K562 (cell line): ENCODE results near the gene ERBB3. TPM values are rescaled to one million over a fixed set of nuclear protein-coding genes. Genes with fewer than 3 reads are reported as not detected.

Experiments
- ARID3A ChIP-seq: IDR thresholded peaks from 2 replicates; pipeline ENCODE4 v1.6.1; 2012; ENCODE audit warnings: low read depth, low read length, improper control_type of control experiment, borderline replicate concordance
- ARNT ChIP-seq, 2 experiments: fragments of 450-650 bp; IDR thresholded peaks; 2 replicates each; pipeline ENCODE4 v1.6.1; 2016; ENCODE audit warnings: mild to moderate bottlenecking in 1 of 2
- E2F3 ChIP-seq: fragments of 250-450 bp; sonication (Bioruptor Pico); IDR thresholded peaks from 2 replicates; pipeline ENCODE4 v1.4.0; 2020; ENCODE audit warnings: mild to moderate bottlenecking
- FOXO4 ChIP-seq: fragments of 450-650 bp; formaldehyde crosslinking; IDR thresholded peaks from 2 replicates; pipeline ENCODE4 v1.4.0; 2020; ENCODE audit warnings: mild to moderate bottlenecking, moderate library complexity
- GATA2 ChIP-seq: sonication (generic); formaldehyde crosslinking; IDR thresholded peaks from 2 replicates; pipeline ENCODE4 v1.4.0; 2020; ENCODE audit warnings: mild to moderate bottlenecking, missing genetic modification reagents
- HDAC6 ChIP-seq: IDR thresholded peaks from 2 replicates; pipeline ENCODE4 v1.6.1; 2012; ENCODE audit warnings: low read depth, mild to moderate bottlenecking, control low read depth, inconsistent platforms, low read length, moderate library complexity
- HOXB6 ChIP-seq: fragments of 250-450 bp; sonication (Bioruptor Pico); IDR thresholded peaks from 2 replicates; pipeline ENCODE4 v1.5.1; 2022; ENCODE audit warnings: mild to moderate bottlenecking, borderline replicate concordance
- NCOA2 ChIP-seq, 2 experiments: fragments of 450-650 bp; IDR thresholded peaks; 2 replicates each; pipeline ENCODE4 v1.6.1; 2018; ENCODE audit warnings: mild to moderate bottlenecking in 2 of 2, moderate library complexity in 1 of 2; ENCODE audit not compliant: partially characterized antibody in 2 of 2
- POLR2G ChIP-seq: fragments of 200-400 bp; formaldehyde crosslinking; IDR thresholded peaks from 2 replicates; pipeline ENCODE4 v1.6.1; 2017; ENCODE audit warnings: low read depth, mild to moderate bottlenecking, antibody characterized with exemption, low read length, moderate library complexity
- POLR2H ChIP-seq: IDR thresholded peaks from 2 replicates; pipeline ENCODE4 v1.6.1; 2016; ENCODE audit warnings: missing genetic modification characterization, low read depth, mild to moderate bottlenecking, control low read depth, missing compliant biosample characterization, moderate library complexity
- RBM34 ChIP-seq: fragments of 200-400 bp; formaldehyde crosslinking; IDR thresholded peaks from 2 replicates; pipeline ENCODE4 v1.6.1; 2018; ENCODE audit warnings: low read length, borderline replicate concordance; ENCODE audit not compliant: insufficient read depth
- RBM39 ChIP-seq: fragments of 200-400 bp; formaldehyde crosslinking; optimal IDR thresholded peaks from 2 replicates; pipeline ENCODE3; 2018; ENCODE audit warnings: low read depth, low read length
- RFX5 ChIP-seq: IDR thresholded peaks from 2 replicates; pipeline ENCODE4 v1.6.1; 2011; ENCODE audit warnings: low read depth, mild to moderate bottlenecking, improper control_type of control experiment, low read length
- SIX5 ChIP-seq, 2 experiments: IDR thresholded peaks; 2 replicates each; pipeline ENCODE4 v1.6.1; 2011; ENCODE audit warnings: low read length in 2 of 2, borderline replicate concordance in 1 of 2, low read depth in 1 of 2, mild to moderate bottlenecking in 1 of 2, moderate library complexity in 1 of 2; ENCODE audit not compliant: insufficient read depth in 1 of 2
- SLC30A9 ChIP-seq: fragments of 250-450 bp; sonication (Bioruptor Pico); IDR thresholded peaks from 2 replicates; pipeline ENCODE4 v1.8.0; 2022; ENCODE audit warnings: mild to moderate bottlenecking, moderate library complexity
- SMAD4 ChIP-seq: fragments of 250-450 bp; sonication (Bioruptor Pico); conservative IDR thresholded peaks from 2 replicates; pipeline ENCODE4 v1.8.0; 2021; ENCODE audit warnings: inconsistent platforms, mild to moderate bottlenecking, moderate library complexity
- SMARCA5 ChIP-seq: fragments of 450-650 bp; IDR thresholded peaks from 2 replicates; pipeline ENCODE4 v1.6.1; 2016
- STAT5A ChIP-seq: IDR thresholded peaks from 2 replicates; pipeline ENCODE4 v1.6.1; 2012; ENCODE audit warnings: low read length, inconsistent platforms, borderline replicate concordance
- TRIM24 ChIP-seq, 2 experiments: fragments of 450-650 bp; IDR thresholded peaks; 2 replicates each; pipeline ENCODE4 v1.6.1; 2016
- ZBTB26 ChIP-seq: fragments of 450-650 bp; formaldehyde crosslinking; IDR thresholded peaks from 2 replicates; pipeline ENCODE4 v1.4.0; 2022; ENCODE audit warnings: missing genetic modification characterization
- ZFP36 ChIP-seq: fragments of 150-350 bp; IDR thresholded peaks from 2 replicates; pipeline ENCODE4 v1.6.1; 2018; ENCODE audit warnings: low read length, low read depth; ENCODE audit not compliant: partially characterized antibody
- ZNF133 ChIP-seq: fragments of 250-450 bp; sonication (Bioruptor Pico); IDR thresholded peaks from 2 replicates; pipeline ENCODE4 v1.4.0; 2020; ENCODE audit warnings: mild to moderate bottlenecking
- ZNF165 ChIP-seq: fragments of 250-450 bp; sonication (Bioruptor Pico); IDR thresholded peaks from 2 replicates; pipeline ENCODE4 v1.4.0; 2020; ENCODE audit warnings: borderline replicate concordance
- ZNF217 ChIP-seq: sonication (generic); formaldehyde crosslinking; IDR thresholded peaks from 2 replicates; pipeline ENCODE4 v1.8.0; 2022; ENCODE audit warnings: mild to moderate bottlenecking, missing genetic modification reagents
- ZNF354B ChIP-seq: fragments of 250-450 bp; sonication (Bioruptor Pico); IDR thresholded peaks from 2 replicates; pipeline ENCODE4 v1.4.0; 2020
- ZNF695 ChIP-seq: fragments of 450-650 bp; formaldehyde crosslinking; IDR thresholded peaks from 2 replicates; pipeline ENCODE4 v1.4.0; 2020; ENCODE audit warnings: mild to moderate bottlenecking, moderate library complexity
- ZNF707 ChIP-seq: fragments of 250-450 bp; sonication (Bioruptor Pico); conservative IDR thresholded peaks from 2 replicates; pipeline ENCODE4 v1.8.0; 2022; ENCODE audit warnings: inconsistent platforms, mild to moderate bottlenecking, moderate library complexity
- polyA plus RNA-seq, 8 experiments: library from polyadenylated mRNA; depleted of rRNA in 4 of 8; stranded (reverse) in 5 of 8; unstranded in 3 of 8; fragments of >200 nt; fragmentation: Nextera tagmentation in 2 of 8; fragmentation: Illumina TruSeq in 1 of 8; extraction: Ambion mirVana in 2 of 8; extraction: Trizol in 1 of 8; gene quantifications; 2 replicates each; pipeline versions ENCODE4 v1.2.1 to v1.2.3, GENCODE V29; 2011 to 2014; ENCODE audit warnings: inconsistent platforms in 1 of 8, missing spikeins in 1 of 8
- total RNA-seq, 7 experiments: library from RNA; depleted of rRNA in 6 of 7; stranded (reverse); fragments of >200 nt in 6 of 7; fragmentation: Illumina TruSeq in 2 of 7; extraction: Trizol in 2 of 7; gene quantifications; 2 replicates each; pipeline versions ENCODE4 v1.2.1 to v1.2.3, GENCODE V29; 2011 to 2021; ENCODE audit warnings: low replicate concordance in 1 of 7

Gene ERBB3
- total and polyA plus RNA-seq, 9 of the 15 experiments (the other 6 are each of a cell fraction or from before 2014, with no cell fraction given), result 1.5 to 5.4 (median 3.8) TPM

GRCh38 chr12:56104109-56104814 lies 24.3 kb downstream of the ERBB3 start, which contains the start of gene PA2G4 (continued):
- TF ChIP-seq FOXO4 (CRISPR knock-in tag), result no peak
- TF ChIP-seq RBM39, result no peak
- TF ChIP-seq ZNF354B (CRISPR knock-in tag), result no peak
- TF ChIP-seq STAT5A, result no peak
- no peak for TF ChIP-seq ZNF133 (CRISPR knock-in tag)
- TF ChIP-seq HOXB6, result no peak
- no peak for TF ChIP-seq RBM34
- TF ChIP-seq GATA2 (CRISPR knock-in tag), result no peak
- no peak for TF ChIP-seq ZNF165 (CRISPR knock-in tag)
- peak; percentile 96 for TF ChIP-seq POLR2G
- no peak for TF ChIP-seq ZFP36
- TF ChIP-seq ARNT (IDR thresholded peaks at IDR 0.05), result peak in 1 of 2 experiments; percentile 59; a peak in 2 of 4 replicates
- TF ChIP-seq ZNF695 (CRISPR knock-in tag), result no peak
- TF ChIP-seq RFX5, result no peak
- no peak for TF ChIP-seq ZNF707 (CRISPR knock-in tag)
- TF ChIP-seq SLC30A9 (CRISPR knock-in tag), result no peak
- no peak for TF ChIP-seq NCOA2 (IDR thresholded peaks at IDR 0.05; ENCODE audit: partially characterized antibody in 2 of 2)
- TF ChIP-seq POLR2H (tag), result peak; percentile 93
- TF ChIP-seq TRIM24 (IDR thresholded peaks at IDR 0.05), result no peak
- TF ChIP-seq SIX5 (IDR thresholded peaks at IDR 0.05; ENCODE audit: borderline replicate concordance in 1 of 2, insufficient read depth in 1 of 2, low read depth in 1 of 2, low read length in 2 of 2), result peak; percentile 85 to 92
- TF ChIP-seq ARID3A, result no peak
- TF ChIP-seq ZBTB26 (CRISPR knock-in tag), result no peak
- TF ChIP-seq E2F3 (CRISPR knock-in tag), result peak; percentile 91
- TF ChIP-seq HDAC6, result no peak
- no peak for TF ChIP-seq SMARCA5
- TF ChIP-seq ZNF217 (CRISPR knock-in tag), result 0 out of 2 replicates have a peak, but pooled peaks have one; percentile 30
- no peak; the same call in 1 of the 2 replicates for TF ChIP-seq SMAD4 (CRISPR knock-in tag)
